Panc1 (cell line): ENCODE data around the gene USP32. TPM values are rescaled to one million over a fixed set of nuclear protein-coding genes. Genes with fewer than 3 reads are reported as not detected.
"Not testable (repeated sequence)": the region's sequence is repeated elsewhere in the genome, so short reads cannot be mapped to it uniquely, and the experiment has no call there.

Source experiments
- ATAC-seq: fragments of 200-7000 bp; cut with Tn5 transposase; 2 replicates; pipeline ENCODE4 v1.9.1; 2020; ENCODE audit warnings: mild to moderate bottlenecking, moderate library complexity
- BruUV-seq: library from RNA; stranded (reverse); fragments of 400-500 nt; replicated peaks from 2 replicates; lab custom pipeline; 2021; lab: Mats Ljungman, UMichigan
- CTCF ChIA-PET: fragments of 300-600 bp; sonication (Branson Sonifier 250); formaldehyde crosslinking; loops from one replicate; lab custom pipeline; 2022; ENCODE audit warnings: antibody characterized with exemption; lab: Charles Lee
- POLR2A ChIA-PET: fragments of 300-600 bp; sonication (Branson Sonifier 250); formaldehyde crosslinking; loops from one replicate; lab custom pipeline; 2022; ENCODE audit warnings: antibody characterized with exemption; lab: Charles Lee
- DNase-seq: peaks from one replicate; pipeline ENCODE4 v3.0.0-alpha.2; 2010; ENCODE audit warnings: low read depth, low spot score
- H3K27ac ChIP-seq: 2 replicates; pipeline ENCODE4 v1.5.1; 2011; ENCODE audit warnings: mild to moderate bottlenecking, low read length, inconsistent platforms
- H3K27me3 ChIP-seq: fragments of 200-500 bp; sonication (Bioruptor generic); 2 replicates; pipeline ENCODE4 v1.6.0; 2014; ENCODE audit warnings: low read length, inconsistent platforms; ENCODE audit not compliant: control insufficient read depth, insufficient read depth
- H3K36me3 ChIP-seq: fragments of 200-500 bp; sonication (Bioruptor generic); 2 replicates; pipeline ENCODE4 v1.5.1; 2014; ENCODE audit warnings: inconsistent platforms, mild to moderate bottlenecking, low read length, moderate library complexity; ENCODE audit not compliant: control insufficient read depth, insufficient read depth
- H3K4me1 ChIP-seq: 2 replicates; pipeline ENCODE4 v1.5.1; 2011; ENCODE audit warnings: inconsistent platforms, mild to moderate bottlenecking, low read length, moderate library complexity; ENCODE audit not compliant: control insufficient read depth, insufficient read depth
- H3K4me3 ChIP-seq, 2 experiments: 2 replicates each; pipeline ENCODE4 v1.5.1; 2011 to 2012; ENCODE audit warnings: low read depth in 2 of 2, low read length in 2 of 2, mild to moderate bottlenecking in 2 of 2, inconsistent platforms in 1 of 2, moderate library complexity in 1 of 2
- H3K9me3 ChIP-seq: fragments of 200-500 bp; sonication (Bioruptor generic); 2 replicates; pipeline ENCODE4 v1.5.1; 2014; ENCODE audit warnings: low read depth, mild to moderate bottlenecking, inconsistent platforms, low read length, moderate library complexity; ENCODE audit not compliant: control insufficient read depth, insufficient read depth
- POLR2AphosphoS5 ChIP-seq: IDR thresholded peaks from 2 replicates; pipeline ENCODE4 v1.6.1; 2012; ENCODE audit warnings: mild to moderate bottlenecking, low read depth, low read length, moderate library complexity
- REST ChIP-seq, 2 experiments: IDR thresholded peaks; 2 replicates each; pipeline ENCODE4 v1.6.1; 2011 to 2012; ENCODE audit warnings: low read depth in 2 of 2, control low read depth in 1 of 2, low read length in 1 of 2, mild to moderate bottlenecking in 1 of 2, moderate library complexity in 1 of 2; ENCODE audit not compliant: insufficient read depth in 1 of 2
- SIN3A ChIP-seq: IDR thresholded peaks from 2 replicates; pipeline ENCODE4 v1.6.1; 2012; ENCODE audit warnings: low read depth, mild to moderate bottlenecking, low read length, moderate library complexity, borderline replicate concordance; ENCODE audit not compliant: insufficient read depth
- TCF7L2 ChIP-seq: IDR thresholded peaks from 2 replicates; pipeline ENCODE4 v1.6.1; 2011; ENCODE audit warnings: mild to moderate bottlenecking, low read depth, low read length, inconsistent platforms
- in situ Hi-C: cut with HindIII; loops from 2 replicates; pipeline ENCODE4 v1.10.0; 2016; ENCODE audit warnings: low sequenced_read_pairs, low pct_unique_long_range_greater_than_20kb
- intact Hi-C: fragments of 100-400 bp; cut with micrococcal nuclease; formaldehyde crosslinking; loops from one replicate; pipeline ENCODE4 v1.10.0; 2022; ENCODE audit not compliant: unreplicated experiment
- total RNA-seq: library from RNA; stranded (reverse); gene quantifications from one replicate; pipeline ENCODE4 v1.2.1, GENCODE V29; 2021; ENCODE audit not compliant: unreplicated experiment
- TF ChIP-seq, protein P1 (sequence below): fragments of 450-650 bp; IDR thresholded peaks from 2 replicates; pipeline ENCODE4 v1.5.1; 2017; ENCODE audit warnings: mild to moderate bottlenecking

Gene USP32
- total RNA-seq, 1 experiment from 2014 or later: 45.5 TPM

GRCh38 chr17:60348616-60349015 lies 43.3 kb downstream of the USP32 start:
- H3K4me1 ChIP-seq: no peaks in the 10 kb centered on the region; the same call in 1 of the 2 replicates
- DNase-seq: no peak
- no peaks in the 10 kb centered on the region for H3K9me3 ChIP-seq
- H3K27me3 ChIP-seq: no peaks in the 10 kb centered on the region
- ATAC-seq: no peak
- BruUV-seq: no TSS peak
- CTCF ChIA-PET: interaction anchor here (0.7 kb wide), 1 partner anchor 49 kb away, joined by 3 read pairs; no protein-coding TSS in a partner anchor
- POLR2A ChIA-PET: no interaction called here
- no peak overlapping the region for H3K4me3 ChIP-seq
- intact Hi-C loops: no loop called here
- in situ Hi-C loops: no loop called here
- TF ChIP-seq, protein P1, sequence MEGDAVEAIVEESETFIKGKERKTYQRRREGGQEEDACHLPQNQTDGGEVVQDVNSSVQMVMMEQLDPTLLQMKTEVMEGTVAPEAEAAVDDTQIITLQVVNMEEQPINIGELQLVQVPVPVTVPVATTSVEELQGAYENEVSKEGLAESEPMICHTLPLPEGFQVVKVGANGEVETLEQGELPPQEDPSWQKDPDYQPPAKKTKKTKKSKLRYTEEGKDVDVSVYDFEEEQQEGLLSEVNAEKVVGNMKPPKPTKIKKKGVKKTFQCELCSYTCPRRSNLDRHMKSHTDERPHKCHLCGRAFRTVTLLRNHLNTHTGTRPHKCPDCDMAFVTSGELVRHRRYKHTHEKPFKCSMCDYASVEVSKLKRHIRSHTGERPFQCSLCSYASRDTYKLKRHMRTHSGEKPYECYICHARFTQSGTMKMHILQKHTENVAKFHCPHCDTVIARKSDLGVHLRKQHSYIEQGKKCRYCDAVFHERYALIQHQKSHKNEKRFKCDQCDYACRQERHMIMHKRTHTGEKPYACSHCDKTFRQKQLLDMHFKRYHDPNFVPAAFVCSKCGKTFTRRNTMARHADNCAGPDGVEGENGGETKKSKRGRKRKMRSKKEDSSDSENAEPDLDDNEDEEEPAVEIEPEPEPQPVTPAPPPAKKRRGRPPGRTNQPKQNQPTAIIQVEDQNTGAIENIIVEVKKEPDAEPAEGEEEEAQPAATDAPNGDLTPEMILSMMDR: no peak
- TF ChIP-seq SIN3A (no peak), TCF7L2 (no peak), REST (IDR thresholded peaks at IDR 0.05; ENCODE audit: insufficient read depth in 1 of 2, low read depth in 2 of 2, low read length in 1 of 2) (no peak), POLR2AphosphoS5 (no peak)
- no peak overlapping the region for H3K27ac ChIP-seq
- no peaks in the 10 kb centered on the region for H3K36me3 ChIP-seq

DNA sequence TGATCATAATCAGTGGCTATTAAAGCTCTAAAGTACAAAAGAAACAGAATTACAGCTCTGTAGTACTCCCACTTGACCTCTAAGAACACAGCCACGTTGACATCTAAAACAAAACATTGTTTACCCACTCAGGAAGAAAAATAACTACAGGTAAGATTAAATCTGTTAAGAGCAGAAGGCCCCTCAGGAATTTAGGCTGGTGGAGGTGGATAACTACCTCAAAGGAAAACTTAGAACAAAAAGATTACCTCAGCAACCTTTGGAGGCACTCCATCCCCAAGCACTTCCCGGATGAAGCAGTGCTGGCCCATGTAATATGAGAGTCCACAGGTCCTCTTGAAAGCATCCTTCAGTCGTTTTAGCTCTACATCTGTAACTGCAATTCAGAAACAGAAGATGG lies 46.7 kb downstream of the USP32 start:
- in situ Hi-C loops: no loop called here
- H3K36me3 ChIP-seq: no peaks in the 10 kb centered on the region
- no peak for ATAC-seq
- no peak for TF ChIP-seq REST (IDR thresholded peaks at IDR 0.05; ENCODE audit: insufficient read depth in 1 of 2, low read depth in 2 of 2, low read length in 1 of 2)
- TF ChIP-seq, protein P1: no peak
- no peak for TF ChIP-seq POLR2AphosphoS5
- TF ChIP-seq SIN3A: no peak
- no peak for TF ChIP-seq TCF7L2
- ChIA-PET POLR2A (no interaction called here), CTCF (no interaction called here)
- no peaks in the 10 kb centered on the region for H3K9me3 ChIP-seq
- H3K27ac ChIP-seq: no peak overlapping the region
- no peaks in the 10 kb centered on the region for H3K4me1 ChIP-seq
- H3K4me3 ChIP-seq: no peak overlapping the region
- BruUV-seq: no TSS peak
- no peaks in the 10 kb centered on the region for H3K27me3 ChIP-seq
- no peak for DNase-seq
- intact Hi-C loops: no loop called here

GRCh38 chr17:60342492-60342891 lies 49.4 kb downstream of the USP32 start:
- POLR2A ChIA-PET, in situ Hi-C loops, ATAC-seq: not testable (repeated sequence)

More at GRCh38 chr17:60342492-60342891, 49.4 kb downstream of the USP32 start:
- H3K4me1 ChIP-seq, intact Hi-C loops, CTCF ChIA-PET, DNase-seq, H3K27ac ChIP-seq, BruUV-seq, H3K9me3 ChIP-seq, H3K4me3 ChIP-seq, H3K36me3 ChIP-seq, H3K27me3 ChIP-seq: not testable (repeated sequence)
